CD4-positive, alpha-beta T cell treated with Interleukin-15 for 1 hour (primary cell): ENCODE measurements around the gene F2RL1.
A peak's percentile ranks its signal among the peaks of the same experiment; 100 is the strongest.
"Not testable (repeated sequence)": the region's sequence is repeated elsewhere in the genome, so short reads cannot be mapped to it uniquely, and the experiment has no call there.

ENCODE experiments used
- DNase-seq: peaks from one replicate; pipeline ENCODE4 v3.0.0-alpha.2; 2020

F2RL1 gene

DNA sequence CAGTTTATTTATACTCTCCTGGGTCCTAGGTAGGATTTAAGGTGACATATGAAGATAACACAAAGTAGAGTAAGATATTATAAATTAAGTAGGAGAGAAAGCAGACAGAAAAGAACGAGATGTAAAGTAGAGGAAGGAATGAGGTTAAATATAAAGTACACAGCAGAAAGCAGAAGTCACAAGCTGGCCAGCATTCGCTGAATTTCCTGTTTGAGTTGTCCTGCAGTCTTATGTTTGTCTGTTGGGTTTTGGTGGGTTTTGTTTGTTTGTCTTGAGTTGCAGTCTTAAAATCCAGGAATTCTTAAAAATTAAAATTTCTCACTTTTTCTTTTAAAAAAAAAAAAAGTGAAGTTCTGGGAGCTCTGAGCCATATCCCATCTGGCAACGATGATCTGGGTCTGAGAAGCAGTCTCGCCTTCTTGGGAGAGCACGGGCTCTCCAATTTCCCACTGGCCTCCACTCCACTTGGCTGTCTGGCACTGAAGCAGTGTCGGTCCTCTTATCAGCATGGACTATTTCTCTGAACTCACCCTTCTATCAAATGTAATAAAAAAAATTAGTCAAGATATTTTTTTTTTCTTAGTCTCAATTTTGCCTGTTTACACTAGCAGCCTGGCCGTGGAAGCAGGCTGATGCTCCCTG lies 33.0 kb downstream of the F2RL1 start:
- no peak for DNase-seq

DNA sequence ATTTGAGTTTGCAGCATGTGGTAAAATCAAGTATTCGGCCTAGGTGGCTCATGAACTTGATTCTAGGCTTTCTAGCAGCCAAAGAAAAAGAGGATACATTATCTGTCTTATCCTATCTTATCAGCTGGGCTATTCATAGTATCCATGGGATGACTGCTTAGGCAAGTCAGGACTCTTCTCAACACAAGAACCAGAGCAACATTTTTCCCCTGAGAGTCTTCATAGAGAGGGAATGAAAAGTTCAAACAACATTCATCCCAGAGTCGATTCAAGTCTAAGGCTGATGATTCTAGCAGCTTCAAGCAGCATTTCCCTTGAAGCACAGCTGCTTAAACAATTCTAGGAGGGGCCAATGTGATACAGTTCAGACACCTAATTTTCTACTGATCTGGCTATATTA lies 33.9 kb downstream of the F2RL1 start:
- no peak for DNase-seq

DNA sequence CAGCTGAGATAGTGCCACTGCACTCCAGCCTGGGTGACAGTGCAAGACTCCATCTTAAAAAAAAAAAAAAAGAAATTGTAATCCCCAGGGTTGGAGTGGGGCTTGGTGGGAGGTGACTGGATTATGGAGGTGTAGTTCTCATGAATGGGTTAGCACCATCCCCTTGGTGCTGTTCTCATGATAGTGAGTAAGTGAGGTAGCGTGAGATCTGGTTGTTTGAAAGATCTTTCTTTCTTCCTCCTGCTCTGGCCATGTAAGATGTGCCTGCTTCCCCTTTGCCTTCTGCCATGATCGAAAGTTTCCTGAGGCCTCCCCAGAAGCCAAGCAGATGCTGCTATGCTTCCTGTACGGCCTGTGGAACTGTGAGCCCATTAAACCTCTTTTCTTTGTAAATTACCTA lies 34.9 kb downstream of the F2RL1 start:
- DNase-seq = not testable (repeated sequence)

DNA sequence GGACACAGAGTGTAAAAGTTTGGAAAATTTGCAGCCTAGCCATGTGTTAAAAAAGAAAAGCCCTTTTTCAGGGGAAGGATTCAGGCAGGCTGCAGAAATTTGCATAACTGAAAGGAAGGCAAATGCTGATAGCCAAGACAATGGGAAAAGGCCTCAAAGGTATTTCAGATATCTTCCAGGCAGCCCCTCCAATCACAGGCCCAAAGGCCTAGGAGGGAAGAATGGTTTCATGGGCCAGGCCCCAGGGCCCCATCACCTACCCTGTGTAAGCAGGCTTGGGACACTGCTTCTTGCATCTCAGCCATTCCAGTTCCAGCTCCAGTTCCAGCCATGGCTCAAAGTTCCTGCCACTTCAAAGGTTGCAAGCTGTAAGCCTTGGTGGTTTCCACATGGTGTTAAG lies 35.8 kb downstream of the F2RL1 start:
- DNase-seq = no peak

DNA sequence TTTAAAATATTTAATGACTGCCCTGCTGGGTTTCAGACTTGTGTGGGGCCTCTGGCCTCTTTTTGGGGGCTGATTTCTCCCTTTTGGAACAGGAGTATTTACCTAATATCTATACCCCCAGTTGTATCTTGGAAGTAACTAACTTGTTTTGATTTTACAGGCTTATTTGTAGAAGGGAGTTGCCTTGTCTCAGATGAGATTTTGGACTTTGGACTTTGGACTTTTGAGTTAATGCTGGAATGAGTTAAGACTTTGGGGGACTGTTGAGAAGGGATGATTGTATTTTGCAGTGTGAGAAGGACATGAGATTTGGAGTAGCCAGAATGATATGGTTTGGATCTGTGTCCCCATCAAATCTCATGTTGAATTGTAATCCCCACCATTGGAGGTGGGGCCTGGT lies 36.7 kb downstream of the F2RL1 start:
- DNase-seq = not testable (repeated sequence)

DNA sequence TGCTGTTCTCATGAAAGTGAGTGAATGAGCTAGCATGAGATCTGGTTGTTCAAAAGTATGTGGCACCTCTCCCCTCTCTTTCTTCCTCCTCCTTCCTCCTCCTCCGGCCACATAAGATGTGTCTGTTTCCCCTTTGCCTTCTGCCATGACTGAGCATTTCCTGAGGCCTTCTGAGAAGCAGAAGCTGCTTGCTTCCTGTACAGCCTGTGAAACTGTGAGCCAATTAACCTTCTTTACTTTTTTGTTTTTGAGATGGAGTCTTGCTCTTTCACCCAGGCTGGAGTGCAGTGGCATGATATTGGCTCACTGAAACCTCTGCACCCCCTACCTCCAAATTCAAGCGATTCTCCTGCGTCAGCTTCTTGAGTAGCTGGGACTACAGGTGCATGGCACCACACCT lies 37.1 kb downstream of the F2RL1 start:
- DNase-seq = peak; percentile 60

DNA sequence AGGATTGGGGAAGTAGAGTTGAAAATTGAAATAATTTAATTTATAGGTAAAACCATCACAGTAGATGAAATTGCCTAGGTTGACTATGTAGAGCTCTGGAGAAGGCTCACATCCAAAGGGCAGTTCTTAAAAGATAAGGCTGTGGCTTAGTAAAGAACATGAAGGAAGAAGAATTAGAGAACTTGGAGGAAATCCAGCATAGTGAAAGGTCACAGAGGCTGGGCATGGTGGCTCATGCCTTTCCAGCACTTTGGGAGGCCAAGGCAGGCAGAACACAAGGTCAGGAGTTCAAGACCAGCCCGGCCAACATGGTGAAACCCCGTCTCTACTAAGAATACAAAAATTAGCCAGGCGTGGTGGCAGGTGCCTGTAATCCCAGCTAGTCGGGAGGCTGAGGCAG lies 38.0 kb downstream of the F2RL1 start:
- not testable (repeated sequence) for DNase-seq

DNA sequence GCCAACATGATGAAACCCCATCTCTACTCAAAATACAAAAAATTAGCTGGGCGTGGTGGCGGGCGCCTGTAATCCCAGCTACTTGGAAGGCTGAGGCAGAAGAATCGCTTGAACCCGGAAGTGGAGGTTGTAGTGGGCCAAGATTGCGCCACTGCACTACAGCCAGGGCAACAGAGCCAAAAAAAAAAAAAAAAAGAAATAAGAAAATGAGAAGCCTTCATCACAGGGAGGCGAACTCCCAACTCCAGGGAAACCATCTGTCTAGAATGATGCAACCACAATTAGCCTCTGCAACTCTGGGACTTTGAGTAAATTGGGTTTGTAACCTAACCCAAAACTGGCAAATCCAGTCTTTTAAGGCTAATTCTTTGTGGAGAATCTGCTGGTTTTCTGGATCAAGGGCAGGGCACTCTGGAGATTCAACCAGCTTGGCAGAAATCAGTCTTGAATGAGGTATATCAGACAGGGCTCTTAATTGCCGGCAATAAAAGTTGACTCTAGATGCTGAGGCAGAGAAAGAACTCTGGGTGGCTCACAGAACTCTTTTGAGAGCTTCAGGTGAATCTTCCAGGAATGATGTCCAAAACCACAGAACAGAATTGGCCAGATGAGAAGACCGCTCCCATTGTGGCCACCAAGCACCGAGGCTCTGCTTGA lies 40.9 kb downstream of the F2RL1 start:
- peak; percentile 20 for DNase-seq

DNA sequence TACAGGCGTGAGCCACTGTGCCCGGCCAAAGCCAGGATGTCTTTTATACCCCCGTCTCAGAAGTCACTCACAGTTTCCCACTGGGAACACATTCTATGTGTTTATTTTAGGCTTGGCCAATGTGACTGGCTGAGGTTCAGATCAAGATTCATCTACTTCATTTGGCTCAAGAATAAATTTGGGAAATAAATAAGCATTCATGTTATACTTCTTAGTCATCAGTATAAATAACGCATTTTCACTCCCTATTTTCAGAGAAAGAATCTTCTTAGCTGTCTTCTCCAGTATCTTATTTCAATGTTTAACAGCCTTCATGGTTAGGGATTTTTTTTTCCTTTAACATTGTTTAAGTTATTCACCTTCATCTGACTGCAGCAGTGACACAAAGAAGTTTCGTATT lies 42.8 kb downstream of the F2RL1 start:
- no peak for DNase-seq

DNA sequence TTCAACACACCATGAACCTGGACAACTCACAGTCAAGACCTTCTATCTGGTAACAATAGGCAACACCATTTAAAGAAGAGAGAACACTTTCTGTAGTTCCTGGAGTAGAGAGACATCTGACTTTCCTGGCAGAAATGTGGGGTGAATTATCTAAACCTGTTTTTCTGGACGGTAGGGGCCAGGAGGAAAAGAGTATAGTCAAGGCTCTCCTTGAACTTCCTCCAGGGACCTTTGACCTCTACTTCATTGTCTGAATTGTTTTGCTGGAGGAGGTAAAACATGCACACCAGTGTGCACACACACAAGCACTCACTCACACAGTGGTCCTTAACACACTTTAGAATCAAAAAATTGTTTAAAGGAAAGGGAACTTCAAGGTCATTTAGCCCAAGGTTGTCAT lies 44.2 kb downstream of the F2RL1 start:
- no peak for DNase-seq

DNA sequence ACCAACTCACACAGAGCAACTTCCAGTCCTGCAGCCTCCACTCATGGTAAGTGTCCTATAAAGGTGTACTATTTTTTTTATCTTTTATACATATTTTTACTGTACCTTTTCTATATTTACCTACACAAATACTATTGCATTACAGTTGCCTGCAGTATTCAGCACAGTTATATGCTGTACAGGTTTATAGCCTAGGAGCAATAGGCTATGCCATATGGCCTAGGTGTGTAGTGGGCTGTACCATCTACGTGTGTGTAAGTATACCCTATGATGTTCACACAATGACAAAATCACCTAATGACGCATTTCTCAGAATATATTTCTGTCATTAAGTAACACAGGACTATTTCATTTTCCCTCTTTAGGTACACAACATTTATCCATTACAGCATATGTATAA lies 47.7 kb downstream of the F2RL1 start:
- DNase-seq = no peak

DNA sequence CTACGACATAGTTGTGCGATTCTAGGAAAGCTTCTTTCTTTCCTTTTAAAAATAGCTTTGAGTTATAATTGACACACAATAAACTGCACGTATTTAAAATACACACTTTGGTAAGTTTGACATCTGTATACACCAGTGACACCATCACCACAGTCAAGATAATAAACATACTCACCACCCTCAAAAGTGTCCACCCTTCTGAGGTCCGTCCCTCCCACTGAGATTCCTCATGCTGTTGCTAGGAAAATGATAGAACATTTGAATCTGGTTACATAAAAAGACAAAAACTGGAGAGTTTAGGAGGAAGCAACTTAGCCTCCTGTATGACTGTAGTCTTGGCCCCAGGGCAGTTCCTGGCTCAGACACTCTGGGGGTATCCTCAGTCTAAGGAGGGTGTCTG lies 48.2 kb downstream of the F2RL1 start:
- DNase-seq = no peak

DNA sequence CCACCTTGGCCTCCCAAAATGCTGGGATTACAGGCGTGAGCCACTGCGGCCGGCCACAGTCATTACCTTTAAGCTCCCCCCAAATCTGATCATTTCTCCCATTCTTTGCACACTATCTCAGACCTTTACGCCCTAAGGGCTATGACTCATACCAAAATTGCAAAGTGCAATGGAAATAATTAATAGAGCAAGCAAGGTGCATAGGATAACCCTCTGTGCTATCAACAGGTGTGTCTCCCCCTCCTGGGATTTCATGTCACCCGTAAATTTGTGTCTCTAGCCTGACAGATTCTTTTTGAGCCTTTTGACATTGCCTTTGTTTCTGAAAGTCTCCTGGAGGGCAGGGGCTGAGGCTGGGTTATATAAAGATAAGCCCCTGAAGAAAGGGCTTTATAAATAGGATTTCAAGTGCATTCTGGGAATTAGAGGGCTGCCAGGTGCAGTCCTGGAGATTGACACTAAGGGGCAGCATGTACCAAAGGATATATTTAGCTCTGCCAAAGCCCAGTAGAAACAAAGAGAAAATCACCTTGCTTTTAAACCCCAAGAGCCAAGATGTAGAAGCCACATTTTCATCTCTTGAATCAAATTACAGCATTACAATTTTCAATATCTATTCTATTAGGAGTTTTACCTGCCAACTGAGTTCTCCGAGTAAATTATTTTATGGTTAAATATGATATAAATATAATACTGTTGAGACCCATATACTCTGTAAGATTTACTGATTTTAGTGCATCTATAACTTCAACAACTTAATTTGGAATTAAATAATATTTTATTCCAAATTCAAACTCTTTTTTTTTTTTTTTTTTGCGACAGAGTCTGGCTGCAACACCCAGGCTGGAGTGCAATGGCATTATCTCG lies 49.2 kb downstream of the F2RL1 start:
- peak; percentile 54 for DNase-seq

DNA sequence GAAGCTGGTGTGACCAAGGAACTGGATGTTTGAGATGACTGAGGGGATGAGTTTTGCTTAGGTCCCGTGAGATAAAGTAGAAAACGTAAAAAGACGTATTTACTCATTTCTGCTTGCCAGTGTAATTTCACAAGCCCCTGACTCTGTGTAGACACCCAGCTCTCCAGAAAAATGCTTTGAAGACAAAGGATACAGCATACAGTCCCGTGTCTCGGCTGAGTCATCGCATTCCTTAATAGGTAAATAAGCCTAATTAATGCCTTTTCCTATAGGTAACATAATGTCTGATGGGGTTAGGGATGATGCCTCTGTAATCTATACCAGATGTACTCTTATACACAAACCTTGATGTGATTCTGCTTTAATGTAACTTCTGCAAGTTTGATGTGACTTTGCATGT lies 51.2 kb downstream of the F2RL1 start:
- DNase-seq = no peak

DNA sequence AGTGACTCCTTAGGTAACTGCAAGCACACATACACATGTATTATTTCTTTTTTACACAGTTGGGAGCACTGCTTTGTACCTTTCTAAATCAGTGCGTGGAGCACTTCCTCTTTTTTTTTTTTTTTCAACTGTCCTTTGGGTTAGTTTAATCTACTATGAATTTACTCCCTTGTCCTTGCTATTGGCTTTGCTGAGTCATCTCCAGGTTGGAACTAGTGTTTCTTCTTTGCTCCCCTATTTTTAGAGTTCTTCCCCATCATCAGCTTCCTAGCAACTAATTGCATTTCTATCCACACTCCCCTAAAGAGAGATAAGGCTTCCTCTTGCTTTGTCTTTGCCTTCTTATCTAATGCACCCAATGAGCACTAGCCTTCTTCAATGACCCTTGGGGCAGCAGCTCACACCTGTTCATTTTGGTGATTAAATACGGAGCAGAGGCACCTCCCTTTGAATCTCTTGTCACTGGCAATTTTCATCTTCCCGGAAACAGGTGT lies 55.3 kb downstream of the F2RL1 start:
- DNase-seq = no peak
